ENCODE data around the gene FRAT2. TPM values are rescaled to one million over a fixed set of nuclear protein-coding genes. Genes with fewer than 3 reads are reported as not detected.

The FRAT2 gene
- total RNA-seq, 1 donor from 2014 or later, result 11.6 TPM

DNA sequence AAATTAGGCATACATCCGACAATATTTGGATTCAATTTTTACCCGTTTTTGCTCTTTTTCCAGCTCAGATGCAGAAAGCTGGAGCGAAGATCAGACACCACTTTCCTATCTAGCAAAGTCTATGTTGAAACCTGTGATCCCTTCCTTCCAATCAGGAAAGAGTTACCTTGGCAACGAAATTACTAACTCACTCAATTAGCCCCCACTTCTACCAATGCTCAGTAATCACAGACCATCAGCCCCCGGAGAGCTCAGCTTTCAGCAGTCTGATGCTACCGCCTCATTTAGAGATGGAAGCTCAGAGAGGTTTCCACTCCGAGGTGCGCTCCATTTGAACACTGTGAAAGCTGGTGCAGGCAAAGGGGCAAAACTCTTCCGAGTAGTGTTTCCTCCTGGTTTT lies 8.8 kb downstream of the FRAT2 start:
- DNase-seq, result no peak

DNA sequence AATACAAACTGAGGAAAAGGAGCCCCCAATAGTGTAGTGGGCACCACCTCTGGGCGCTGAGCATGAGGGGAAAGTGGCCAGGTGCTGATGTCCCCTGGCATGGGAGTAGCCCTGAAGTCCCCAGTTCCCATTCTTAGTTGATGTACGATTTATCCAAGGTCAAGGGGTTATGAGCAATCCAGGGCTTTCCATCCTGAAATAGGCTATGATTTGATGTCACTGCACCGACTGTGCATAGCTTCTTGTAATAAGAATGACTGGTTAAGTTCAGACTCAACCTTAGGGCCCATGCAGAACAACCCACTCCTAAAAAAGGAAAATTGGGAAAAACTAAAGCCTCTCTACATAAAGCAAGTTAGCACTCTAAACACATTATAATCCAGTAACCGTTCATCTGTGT lies 11.0 kb downstream of the FRAT2 start:
- DNase-seq, result no peak

DNA sequence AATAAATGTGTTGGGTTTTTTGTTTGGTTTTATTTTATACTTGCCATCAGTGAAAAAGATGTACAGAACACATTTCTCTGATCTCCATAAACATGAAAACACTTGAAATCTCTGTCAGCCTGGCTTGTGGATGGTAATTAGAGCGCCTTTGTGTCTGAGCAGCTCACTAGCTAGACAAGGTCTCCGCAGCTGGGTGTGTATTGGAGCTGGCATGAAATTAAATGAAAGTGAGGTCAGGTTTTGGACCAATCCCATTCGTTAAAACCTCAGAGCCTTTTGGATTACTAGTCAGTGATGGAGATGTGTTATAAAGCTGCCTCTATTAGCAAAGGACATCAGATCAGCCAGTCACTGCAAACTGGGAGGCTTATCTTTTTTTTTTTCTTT lies 12.7 kb downstream of the FRAT2 start:
- peak; percentile 70 for DNase-seq

DNA sequence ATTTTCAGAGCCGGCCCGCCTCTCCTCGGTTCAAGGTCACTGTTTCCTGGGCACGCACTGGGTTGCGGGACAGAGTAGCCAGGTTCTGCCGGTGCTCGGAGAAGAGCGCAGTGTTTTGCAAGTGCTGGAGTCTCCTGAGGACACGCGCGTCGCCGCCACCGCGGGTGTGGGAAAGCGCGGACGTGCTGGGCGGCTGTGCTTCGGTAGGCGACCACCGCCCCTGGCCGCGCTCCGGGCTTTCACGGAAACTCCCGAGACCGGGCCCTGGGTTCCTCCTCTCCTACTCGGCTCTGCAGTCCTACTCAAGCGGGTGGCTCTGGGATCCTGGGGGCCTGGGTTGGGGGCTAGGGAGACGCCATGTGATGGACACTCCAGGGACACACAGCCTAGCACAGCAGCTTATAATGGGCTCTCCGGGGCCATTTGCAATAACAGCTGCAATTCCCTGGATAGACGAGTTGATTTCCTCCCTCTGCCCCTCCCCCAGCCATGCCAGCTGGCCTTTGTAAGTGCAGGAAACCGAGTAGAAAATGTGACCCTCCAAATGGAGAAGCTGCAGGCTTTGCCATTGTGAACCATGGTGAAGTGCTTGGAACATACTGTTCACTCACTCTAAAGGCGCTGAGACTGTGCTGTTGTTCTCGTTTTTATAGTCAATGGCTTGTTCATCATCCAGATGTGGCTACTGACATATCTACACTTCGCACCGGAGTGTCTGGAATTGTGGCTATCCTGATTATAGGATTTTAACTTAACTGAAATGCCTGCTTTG lies 13.3 kb downstream of the FRAT2 start:
- DNase-seq, result peak; percentile 86

DNA sequence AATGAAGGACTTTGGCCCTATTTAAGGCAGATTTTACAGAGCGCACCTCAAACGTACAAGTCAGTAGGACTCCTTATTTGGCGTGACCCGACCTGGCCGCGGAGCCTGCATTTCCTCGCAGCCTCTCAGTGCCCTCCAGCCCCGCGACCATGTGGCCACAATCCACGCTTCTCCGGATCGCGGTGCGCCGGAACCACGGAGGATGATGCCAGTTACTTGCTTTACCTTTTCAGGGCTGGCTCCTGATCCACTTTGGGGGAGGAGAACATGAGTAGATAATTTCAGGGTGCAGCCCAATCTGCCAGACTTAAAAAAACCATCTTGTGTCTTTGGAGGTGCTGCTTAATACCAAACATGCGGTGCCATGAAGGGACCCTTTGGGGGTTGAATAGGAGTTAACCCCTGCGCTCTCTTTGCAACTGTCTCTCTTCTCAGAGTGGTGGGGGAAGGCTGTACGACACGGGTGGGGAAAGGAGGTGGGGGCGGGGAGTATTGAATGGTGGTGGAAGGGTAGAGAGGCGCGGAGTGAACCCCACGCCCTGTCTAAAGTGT lies 14.0 kb downstream of the FRAT2 start:
- DNase-seq, result no peak

DNA sequence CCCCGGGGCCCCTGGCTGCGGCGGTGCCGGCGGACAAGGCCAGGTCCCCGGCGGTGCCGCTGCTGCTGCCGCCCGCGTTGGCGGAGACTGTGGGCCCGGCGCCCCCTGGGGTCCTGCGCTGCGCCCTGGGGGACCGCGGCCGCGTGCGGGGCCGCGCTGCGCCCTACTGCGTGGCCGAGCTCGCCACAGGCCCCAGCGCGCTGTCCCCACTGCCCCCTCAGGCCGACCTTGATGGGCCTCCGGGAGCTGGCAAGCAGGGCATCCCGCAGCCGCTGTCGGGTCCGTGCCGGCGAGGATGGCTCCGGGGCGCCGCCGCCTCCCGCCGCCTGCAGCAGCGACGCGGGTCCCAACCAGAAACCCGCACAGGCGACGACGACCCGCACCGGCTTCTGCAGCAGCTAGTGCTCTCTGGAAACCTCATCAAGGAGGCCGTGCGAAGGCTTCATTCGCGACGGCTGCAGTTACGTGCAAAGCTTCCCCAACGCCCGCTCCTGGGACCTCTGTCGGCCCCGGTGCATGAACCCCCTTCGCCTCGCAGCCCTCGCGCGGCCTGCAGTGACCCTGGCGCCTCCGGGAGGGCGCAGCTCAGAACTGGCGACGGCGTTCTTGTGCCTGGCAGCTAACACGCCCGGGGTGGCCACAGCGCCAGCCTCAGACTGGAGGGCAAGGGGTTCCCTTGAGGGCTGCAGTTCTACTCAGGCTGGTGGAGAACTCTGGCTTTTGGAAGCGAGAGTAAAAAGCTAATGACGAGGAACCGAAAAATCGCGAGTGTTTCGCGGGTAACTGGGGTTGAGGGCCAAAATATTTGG lies 14.7 kb downstream of the FRAT2 start:
- peak; percentile 45 for DNase-seq

DNA sequence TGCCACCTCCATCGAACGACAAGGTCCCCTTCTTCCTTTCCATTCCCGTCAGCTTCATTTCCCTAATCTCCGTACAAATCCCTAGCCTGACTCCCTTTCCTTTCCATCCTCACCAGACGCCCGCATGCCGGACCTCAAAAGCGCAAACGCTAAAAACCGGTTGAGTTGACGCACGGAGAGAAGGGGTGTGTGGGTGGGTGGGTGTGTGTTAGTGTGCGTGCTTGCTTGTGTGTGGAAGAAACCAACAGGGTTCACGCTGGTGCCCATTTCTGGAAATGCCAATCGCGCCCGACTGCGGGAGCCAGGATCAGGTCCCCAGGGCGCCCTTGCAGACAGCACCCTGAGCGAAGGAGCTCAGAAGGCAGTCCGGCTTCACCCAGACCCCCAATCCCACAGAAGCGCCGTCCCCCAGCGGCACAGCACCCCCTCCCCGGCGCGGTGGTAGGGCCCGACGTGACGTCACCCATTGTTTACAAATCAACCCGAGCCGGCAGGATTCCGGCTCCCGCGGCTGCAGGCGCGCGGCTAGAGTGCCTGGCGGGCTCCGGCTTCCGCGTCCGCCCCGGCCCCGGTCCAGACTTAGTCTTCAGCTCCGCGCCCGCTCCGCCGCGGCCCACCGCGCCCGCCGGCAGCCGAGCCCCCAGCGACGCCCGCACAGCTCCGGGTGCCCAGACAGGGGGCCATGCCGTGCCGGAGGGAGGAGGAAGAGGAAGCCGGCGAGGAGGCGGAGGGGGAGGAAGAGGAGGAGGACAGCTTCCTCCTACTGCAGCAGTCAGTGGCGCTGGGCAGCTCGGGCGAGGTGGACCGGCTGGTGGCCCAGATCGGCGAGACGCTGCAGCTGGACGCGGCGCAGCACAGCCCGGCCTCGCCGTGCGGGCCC lies 15.5 kb downstream of the FRAT2 start, which contains the start of gene FRAT1:
TSS of gene FRAT1 (plus strand) at position 500 of the 880 bp plus-strand sequence. CDS start at position 683, 183 bp downstream.
- DNase-seq, result peak; percentile 94

DNA sequence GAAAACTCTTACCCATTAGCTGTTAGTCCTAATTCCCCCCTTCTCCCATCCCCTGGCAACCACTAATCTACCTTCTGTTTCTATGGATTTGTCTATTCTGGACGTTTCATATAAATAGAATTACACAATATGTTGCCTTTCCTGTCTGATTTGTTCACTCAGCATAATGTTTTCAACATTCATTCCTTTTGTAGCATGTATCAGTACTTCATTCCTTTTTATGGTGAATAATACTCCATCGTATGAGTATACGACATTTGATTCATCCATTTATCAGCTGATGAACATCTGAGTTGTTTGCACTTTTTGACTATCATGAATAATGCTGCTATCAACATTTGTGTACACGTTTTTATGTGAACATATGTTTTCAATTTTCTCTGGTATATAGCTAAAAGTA lies 19.9 kb downstream of the FRAT2 start:
- DNase-seq, result no peak

DNA sequence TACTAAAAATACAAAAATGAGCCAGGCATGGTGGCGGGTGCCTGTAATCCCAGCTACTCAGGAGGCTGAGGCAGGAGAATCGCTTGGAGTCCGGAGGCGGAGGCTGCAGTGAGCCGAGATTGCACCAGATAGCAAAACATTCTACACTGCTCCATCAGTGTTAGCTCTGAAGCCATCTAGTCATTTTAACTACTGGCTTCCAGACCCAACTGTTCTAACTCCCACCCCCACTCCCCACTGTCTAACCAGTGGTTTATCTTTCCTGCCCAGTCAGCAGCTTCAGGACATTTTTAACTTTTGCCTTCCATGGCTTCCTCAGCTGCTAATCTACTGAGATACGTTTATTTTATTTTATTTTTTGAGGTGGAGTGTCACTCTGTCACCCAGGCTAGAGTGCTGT lies 21.6 kb downstream of the FRAT2 start:
- no peak for DNase-seq

DNA sequence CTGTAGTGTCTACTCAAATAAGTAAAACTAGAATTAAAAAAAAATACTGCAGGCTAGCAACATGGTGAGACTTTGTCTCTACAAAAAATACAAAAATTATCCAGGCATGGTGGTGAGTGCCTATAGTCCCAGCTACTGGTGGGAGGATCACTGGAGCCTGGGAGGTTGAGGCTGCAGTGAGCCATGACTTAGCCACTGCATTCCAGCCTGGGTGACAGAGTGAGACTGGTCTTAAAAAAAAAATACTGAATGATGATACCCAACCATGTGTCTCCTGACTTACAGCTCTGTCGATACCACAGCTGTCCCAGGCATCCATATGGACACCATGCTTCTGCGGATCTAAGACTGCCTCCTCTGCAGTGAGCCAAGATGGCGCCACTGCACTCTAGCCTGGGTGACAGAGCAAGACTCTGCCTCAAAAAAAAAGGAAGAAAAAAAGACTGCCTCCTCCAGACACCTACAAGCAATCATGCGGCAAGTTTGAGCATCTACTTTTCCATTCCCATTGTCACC lies 23.4 kb downstream of the FRAT2 start:
- DNase-seq, result no peak

DNA sequence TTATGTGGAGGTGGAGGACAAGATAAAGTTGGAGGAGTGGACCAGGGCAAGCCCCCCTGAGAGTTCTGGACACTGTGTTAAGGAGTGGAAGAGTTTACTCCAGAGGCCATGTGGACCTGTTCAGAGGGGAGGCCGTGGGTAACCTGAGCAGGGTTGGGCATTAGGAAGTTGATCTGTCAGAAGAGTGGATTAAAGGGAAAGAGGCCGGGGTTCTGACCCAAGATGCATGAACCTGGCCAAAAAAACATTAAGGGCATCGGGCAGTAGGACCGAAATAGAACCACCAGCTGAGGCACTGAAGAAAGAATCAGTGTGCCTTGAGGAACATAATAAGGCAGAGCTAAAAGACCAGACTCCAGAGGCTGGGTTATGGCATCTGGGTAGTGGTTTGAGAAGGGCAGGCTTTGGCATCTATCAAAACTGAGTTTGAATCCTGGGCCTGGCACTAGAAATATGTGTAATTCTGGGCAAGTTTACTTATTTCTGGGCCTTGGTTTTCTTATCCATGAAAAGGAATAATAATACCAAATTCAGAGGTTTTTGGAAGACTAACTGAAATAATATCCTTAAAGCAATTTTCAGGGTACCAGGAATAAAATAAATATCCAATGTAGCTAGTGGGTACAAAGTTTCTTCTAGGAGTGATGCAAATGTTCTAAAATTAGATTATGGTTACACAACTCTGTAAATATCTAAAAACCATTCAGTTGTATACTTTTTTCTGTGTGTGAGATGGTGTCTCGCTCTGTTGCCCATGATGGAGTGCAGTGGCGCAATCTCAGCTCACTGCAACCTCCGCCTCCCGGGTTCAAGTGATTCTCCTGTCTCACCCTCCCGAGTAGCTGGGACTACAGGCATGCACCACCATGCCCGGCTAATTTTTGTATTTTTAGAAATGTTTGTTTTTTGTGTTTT lies 26.4 kb downstream of the FRAT2 start:
- DNase-seq, result peak; percentile 8

DNA sequence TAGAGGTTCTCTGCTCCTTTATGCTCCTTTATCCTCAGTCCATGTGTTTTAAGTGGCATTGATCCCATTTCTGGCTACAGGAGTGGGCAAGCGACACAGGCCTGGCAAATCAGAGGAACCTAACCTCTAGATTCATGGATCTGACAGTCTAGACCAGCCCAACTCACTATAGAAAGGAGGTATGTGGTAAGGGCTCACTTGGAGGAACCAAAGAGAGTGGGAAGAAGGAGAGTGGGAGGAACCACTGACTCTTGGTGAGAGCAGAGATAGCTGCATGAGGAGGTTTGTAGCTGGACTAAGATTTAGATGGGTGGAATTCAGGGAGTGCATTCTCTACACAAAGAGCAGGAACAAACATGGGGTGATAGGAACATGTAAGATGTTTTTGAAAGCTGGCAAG lies 27.1 kb downstream of the FRAT2 start:
- DNase-seq, result no peak

DNA sequence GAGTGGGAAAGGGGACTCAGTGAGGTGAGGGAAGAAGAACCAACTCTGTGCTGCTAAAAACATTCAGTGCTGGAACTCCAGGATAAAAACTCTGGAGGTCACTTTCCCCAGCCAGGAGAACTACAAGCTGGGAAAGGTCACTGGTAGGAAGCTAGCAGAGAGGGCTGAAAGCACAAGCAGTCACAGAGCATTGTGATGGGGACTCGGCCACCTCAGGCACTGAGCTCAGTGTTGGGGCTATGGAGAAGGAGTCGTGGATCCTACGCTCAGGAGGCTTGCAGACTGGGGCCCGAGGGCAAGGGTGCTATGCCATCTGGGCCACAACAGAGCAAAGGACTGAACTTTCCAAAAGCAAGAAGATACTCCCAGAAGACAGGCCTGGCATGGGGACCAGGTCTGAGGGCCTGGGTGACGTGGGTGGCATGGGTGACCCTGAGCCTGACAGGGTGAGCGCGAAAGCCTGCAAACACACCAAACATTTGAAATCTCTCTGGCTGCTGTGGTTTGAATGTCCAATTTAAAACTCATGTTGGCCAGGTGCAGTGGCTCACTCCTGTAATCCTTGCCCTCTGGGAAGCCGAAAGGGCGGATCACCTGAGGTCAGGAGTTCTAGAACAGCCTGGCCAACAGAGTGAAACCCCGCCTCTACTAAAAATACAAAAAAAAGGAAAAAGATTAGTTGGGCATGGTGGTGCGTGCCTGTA lies 32.3 kb downstream of the FRAT2 start:
- DNase-seq, result no peak

DNA sequence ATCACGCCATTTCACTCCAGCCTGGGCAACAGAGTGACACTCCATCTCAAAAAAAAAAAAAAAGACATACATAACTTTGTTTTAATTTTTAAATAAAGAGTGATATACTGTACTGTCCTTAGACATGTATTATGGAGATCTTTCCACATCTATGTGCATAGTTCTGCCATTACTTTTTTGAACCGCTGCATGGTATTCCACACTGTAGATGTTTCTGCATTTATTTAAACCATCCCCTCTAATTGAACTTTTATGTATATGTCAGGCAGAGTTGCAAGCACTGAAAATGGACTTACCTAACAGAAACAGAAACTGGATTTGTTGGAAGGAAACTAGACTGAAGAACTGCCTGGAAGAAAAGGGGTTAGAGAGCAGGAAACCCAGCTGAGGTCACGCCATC lies 33.5 kb downstream of the FRAT2 start:
- no peak for DNase-seq

DNA sequence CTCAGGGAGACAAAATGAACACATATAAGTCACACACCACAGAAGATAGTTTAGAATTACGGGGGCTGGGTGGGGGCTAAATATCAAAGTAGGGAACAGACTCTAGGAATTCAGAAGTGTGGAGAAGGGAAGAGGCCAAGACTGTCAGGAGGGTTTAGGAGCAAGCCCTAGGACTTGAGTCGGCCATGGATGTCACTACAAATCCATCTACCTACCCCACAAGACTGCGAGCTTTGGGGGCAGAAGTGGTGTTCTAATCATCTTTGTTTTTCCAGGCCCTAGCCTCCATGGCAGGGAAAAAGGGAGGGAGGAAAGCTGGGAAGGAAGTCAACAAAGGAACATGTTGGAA lies 36.3 kb downstream of the FRAT2 start:
- no peak for DNase-seq

DNA sequence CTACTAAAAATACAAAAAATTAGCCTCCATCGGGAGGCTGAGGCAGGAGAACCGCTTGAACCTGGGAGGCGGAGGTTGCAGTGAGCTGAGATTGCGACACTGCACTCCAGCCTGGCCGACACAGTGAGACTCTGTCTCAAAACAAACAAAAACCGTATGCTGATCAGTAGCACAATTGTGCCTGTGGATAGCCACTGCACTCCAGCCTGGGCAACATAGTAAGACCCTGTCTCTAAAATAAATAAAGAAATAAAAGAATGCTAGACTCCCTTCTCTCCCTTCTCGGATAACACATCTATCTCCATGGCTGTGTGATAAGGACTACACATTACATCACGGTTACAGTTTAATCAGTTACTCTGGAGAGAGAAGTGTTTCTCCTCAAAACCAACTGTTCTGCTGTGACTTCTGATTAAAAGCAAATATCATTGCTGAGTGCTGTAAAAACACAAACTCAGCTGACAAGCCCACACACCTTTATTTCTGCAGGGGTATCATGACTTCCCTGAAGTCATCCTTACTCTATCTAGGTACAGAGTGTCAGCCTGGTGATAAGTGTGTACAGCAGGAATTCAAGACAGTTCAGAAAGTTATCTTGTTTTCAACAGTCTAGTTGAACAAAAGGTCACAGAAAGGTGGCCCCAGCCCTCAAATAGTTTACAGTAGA lies 36.8 kb downstream of the FRAT2 start:
- DNase-seq, result no peak

DNA sequence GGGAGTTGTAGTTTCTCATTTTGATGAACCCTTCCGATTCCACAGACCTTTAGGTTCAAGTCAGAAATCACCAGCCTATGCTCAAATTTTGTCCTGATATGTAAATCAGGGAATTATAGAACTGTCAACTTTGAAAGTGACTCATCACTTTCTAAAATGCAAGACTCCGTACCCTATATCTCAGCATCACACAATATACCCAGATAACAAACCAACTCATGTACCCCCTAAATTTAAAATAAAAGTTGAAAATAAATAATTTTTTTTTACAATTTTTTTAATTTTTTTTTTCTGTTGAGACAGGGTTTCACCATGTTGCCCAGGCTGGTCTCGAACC lies 41.7 kb downstream of the FRAT2 start:
- no peak for DNase-seq

DNA sequence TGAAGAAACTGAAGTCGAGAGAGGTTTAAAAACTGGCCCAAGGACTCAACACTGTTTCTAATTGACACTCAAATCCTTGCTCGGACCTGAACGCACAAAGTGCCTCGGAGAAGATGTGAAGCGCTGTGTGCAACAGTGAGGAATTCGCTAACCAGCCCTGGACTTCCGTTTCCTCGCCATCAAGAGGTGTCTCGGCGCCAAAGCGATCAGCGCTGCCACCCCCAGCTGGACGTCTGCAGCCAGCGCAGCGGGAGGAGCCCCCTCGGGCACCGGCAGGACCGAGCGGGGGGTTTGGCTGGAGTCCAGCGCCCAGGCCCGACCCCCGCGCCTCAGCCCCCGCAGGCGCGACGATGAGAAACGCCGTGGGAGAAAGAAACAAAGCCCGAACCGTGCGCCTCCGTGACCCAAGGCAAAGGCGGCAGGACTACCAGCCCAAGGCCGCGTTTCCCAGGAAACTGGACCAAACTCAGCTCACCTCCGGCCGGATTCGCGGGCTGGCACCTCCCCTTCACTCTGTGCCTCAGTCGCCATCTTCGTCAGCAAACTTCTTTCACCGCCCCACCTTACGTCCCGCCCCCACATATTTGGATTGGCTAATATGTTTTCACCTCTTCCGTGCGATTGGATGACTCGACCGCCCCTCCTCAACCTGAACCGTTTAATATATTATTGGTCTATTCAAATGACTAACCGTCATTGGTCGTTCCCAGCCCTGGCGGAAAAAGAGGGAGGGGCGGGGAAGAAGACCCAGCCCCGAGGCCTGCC lies 42.2 kb downstream of the FRAT2 start, which contains the start of gene ARHGAP19:
TSS of gene ARHGAP19 (minus strand) at position 541 of the 765 bp plus-strand sequence. CDS start at position 531, 10 bp downstream.
- DNase-seq, result peak; percentile 99
